Activated T-cell treated with anti-CD3 and anti-CD28 coated beads, Interleukin-2, amount 50 U/mL, for 4 hours (primary cell): ENCODE data around the gene CAGE1. TPM values are rescaled to one million over a fixed set of nuclear protein-coding genes. Genes with fewer than 3 reads are reported as not detected.
"Not testable (repeated sequence)": the region's sequence is repeated elsewhere in the genome, so short reads cannot be mapped to it uniquely, and the experiment has no call there.

Source experiments
- ATAC-seq, 2 donors: fragments of 200-7000 bp; cut with Tn5 transposase; one replicate each; pipeline ENCODE4 v1.10.0; 2021
- DNase-seq: peaks from one replicate; pipeline ENCODE4 v3.0.0-alpha.2; 2020
- H3K27me3 Mint-ChIP-seq: one replicate; pipeline ENCODE4 v1.8.0; 2021; ENCODE audit warnings: low read depth, mixed read lengths
- H3K36me3 Mint-ChIP-seq: one replicate; pipeline ENCODE4 v1.8.0; 2022; ENCODE audit warnings: mixed read lengths; ENCODE audit not compliant: insufficient read depth
- H3K4me1 Mint-ChIP-seq: one replicate; pipeline ENCODE4 v1.8.0; 2021; ENCODE audit warnings: low read depth, mixed read lengths
- H3K4me3 Mint-ChIP-seq: one replicate; pipeline ENCODE4 v1.8.0; 2021; ENCODE audit warnings: mild to moderate bottlenecking, moderate library complexity, mixed read lengths
- H3K9me3 Mint-ChIP-seq: one replicate; pipeline ENCODE4 v1.8.0; 2021; ENCODE audit warnings: mixed read lengths
- total RNA-seq, 3 donors: library from RNA; stranded (reverse); gene quantifications; one replicate each; pipeline ENCODE4 v1.2.1, GENCODE V29; 2021

The CAGE1 gene
- total RNA-seq, 3 donors from 2014 or later, result 0.10 to 0.16 (median 0.13) TPM

GRCh38 chr6:7389162-7389450 is 436 bp downstream of the CAGE1 start:
- ATAC-seq (no peak), DNase-seq (no peak)
- Mint-ChIP-seq H3K4me3 (peak overlapping the region; percentile 96), H3K4me1 (peaks cover 41% of the 10 kb centered on the region), H3K9me3 (no peaks in the 10 kb centered on the region), H3K36me3 (peaks cover 15% of the 10 kb centered on the region), H3K27me3 (no peaks in the 10 kb centered on the region)

DNA sequence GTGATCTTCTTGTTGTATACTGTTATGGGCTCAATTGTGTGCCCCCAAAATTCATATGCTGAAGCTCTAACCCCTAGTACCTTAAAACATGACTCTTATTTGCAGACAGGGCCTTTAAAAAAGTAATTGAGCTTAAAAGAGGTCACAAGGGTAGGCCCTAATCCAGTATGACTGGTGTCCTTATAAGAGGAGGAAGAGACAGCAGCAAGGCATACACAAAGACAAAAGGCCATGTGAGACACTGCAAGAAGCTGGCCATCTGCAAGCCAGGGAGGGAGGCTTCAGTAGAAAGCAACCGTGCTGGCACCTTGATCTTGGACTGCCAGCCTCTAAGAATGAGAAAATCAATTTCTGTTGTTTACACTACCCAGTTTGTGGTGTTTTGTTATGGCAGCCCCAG is 8.4 kb downstream of the CAGE1 start:
- Mint-ChIP-seq H3K9me3 (no peaks in the 10 kb centered on the region), H3K27me3 (no peaks in the 10 kb centered on the region), H3K36me3 (no peaks in the 10 kb centered on the region), H3K4me1 (no peaks in the 10 kb centered on the region), H3K4me3 (no peak overlapping the region)
- ATAC-seq, result no peak
- no peak for DNase-seq

- H3K4me3 Mint-ChIP-seq, result no peak overlapping the region
- DNase-seq, result no peak
- H3K36me3 Mint-ChIP-seq, result no peaks in the 10 kb centered on the region
- ATAC-seq, result no peak
- H3K4me1 Mint-ChIP-seq, result no peaks in the 10 kb centered on the region
- no peaks in the 10 kb centered on the region for H3K27me3 Mint-ChIP-seq
- H3K9me3 Mint-ChIP-seq, result no peaks in the 10 kb centered on the region
Observed at GRCh38 chr6:7378740-7379139, 10.8 kb downstream of the CAGE1 start.

- Mint-ChIP-seq H3K36me3 (no peaks in the 10 kb centered on the region), H3K4me3 (no peak overlapping the region)
Observed at GRCh38 chr6:7377961-7378360, 11.6 kb downstream of the CAGE1 start.

DNA sequence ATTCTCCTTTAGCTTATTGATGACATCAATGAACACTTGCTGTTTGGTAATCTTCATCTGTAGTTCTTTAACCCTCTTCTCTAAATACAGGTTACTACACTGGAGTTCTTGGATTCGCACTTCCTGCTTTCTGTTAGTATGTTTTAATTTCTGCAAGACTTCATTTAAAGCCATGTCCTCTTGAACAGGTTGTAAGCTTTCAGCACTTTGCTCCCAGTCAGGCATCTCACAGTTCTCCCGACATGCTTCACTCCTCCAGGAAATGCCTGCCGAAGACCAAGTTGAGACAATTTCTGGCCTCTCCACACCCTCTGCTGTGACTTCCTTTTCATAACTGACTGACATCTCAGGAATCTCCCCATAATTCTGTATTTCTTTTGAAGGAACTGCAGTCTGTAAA is 15.8 kb downstream of the CAGE1 start:
- H3K36me3 Mint-ChIP-seq, result no peaks in the 10 kb centered on the region
- no peaks in the 10 kb centered on the region for H3K27me3 Mint-ChIP-seq
- no peak overlapping the region for H3K4me3 Mint-ChIP-seq
- ATAC-seq (no peak), DNase-seq (no peak)
- H3K9me3 Mint-ChIP-seq, result no peaks in the 10 kb centered on the region
- no peaks in the 10 kb centered on the region for H3K4me1 Mint-ChIP-seq

More at GRCh38 chr6:7377961-7378360, 11.6 kb downstream of the CAGE1 start:
- no peaks in the 10 kb centered on the region for H3K4me1 Mint-ChIP-seq
- ATAC-seq (no peak), DNase-seq (no peak)
- H3K9me3 Mint-ChIP-seq, result no peaks in the 10 kb centered on the region
- no peaks in the 10 kb centered on the region for H3K27me3 Mint-ChIP-seq

DNA sequence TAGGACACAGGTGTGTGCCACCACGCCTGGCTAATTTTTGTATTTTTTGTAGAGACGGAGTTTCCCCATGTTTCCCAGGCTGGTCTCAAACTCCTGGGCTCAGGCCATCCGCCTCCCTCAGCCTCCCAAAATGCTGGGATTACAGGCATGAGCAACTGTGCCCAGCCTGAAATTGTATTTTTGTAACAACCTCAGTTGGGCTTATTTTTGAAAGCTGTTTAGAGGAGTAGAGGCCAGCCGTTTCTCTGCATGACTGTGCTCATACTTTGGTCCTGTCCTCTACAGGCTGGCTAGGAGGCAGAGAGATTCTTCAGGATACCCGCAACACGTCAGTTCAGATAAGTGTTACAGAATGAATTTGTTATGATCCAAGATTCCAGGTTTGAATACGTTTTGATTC is 22.1 kb downstream of the CAGE1 start:
- H3K36me3 Mint-ChIP-seq, result no peaks in the 10 kb centered on the region

DNA sequence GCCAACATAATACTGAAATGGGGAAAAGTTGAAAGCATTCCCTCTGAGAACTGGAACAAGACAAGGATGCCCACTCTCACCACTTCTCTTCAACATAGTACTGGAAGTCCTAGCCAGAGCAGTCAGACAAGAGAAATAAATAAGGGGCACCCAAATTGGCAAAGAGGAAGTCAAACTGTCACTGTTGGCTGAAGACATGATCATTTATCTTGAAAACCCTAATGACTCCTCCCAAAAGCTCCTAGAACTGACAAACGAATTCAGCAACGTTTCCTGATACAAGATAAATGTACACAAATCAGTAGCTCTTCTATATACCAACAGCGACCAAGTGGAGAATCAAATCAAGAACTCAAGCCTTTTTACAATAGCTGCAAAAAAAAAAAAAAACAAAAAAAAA is 37.6 kb downstream of the CAGE1 start:
- H3K27me3 Mint-ChIP-seq, DNase-seq, H3K9me3 Mint-ChIP-seq, H3K36me3 Mint-ChIP-seq, ATAC-seq, H3K4me1 Mint-ChIP-seq, H3K4me3 Mint-ChIP-seq: not testable (repeated sequence)

More for the DNA sequence above, 22.1 kb downstream of the CAGE1 start:
- peaks cover 4% of the 10 kb centered on the region for H3K27me3 Mint-ChIP-seq
- no peaks in the 10 kb centered on the region for H3K9me3 Mint-ChIP-seq
- no peak overlapping the region for H3K4me3 Mint-ChIP-seq
- no peak for DNase-seq
- no peak for ATAC-seq
- H3K4me1 Mint-ChIP-seq, result no peaks in the 10 kb centered on the region

- ATAC-seq, H3K9me3 Mint-ChIP-seq, H3K4me1 Mint-ChIP-seq, DNase-seq, H3K27me3 Mint-ChIP-seq, H3K4me3 Mint-ChIP-seq, H3K36me3 Mint-ChIP-seq: not testable (repeated sequence)
Observed at GRCh38 chr6:7350591-7350990, 39.0 kb downstream of the CAGE1 start.

DNA sequence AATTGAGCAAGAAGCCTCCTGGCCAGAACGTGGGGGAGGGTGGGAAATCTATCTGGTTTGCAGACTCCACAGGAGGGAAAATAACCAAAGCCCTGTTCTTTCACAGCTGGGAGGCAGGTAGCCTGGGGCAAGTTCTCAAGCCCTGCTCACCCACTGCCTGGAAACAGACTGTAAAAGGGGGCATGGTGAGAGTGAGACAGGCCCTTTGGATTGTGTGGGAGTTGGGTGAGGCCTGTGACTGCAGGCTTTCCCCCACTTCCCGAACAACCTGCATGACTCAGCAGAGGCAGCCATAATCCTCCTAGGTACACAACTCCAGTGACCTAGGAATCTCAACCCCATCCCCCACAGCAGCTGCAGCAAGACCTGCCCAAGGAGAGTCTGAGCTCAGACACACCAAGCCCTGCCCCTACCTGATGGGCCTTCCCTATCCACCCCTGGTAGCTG is 42.0 kb downstream of the CAGE1 start:
- H3K4me3 Mint-ChIP-seq, H3K36me3 Mint-ChIP-seq, H3K4me1 Mint-ChIP-seq, DNase-seq, H3K9me3 Mint-ChIP-seq, ATAC-seq: not testable (repeated sequence)
- H3K27me3 Mint-ChIP-seq, result peaks cover 14% of the 10 kb centered on the region

- H3K27me3 Mint-ChIP-seq, result peaks cover 16% of the 10 kb centered on the region
- ATAC-seq, result peak in 1 of 2 donors; percentile 61
- not testable (repeated sequence) for H3K4me3 Mint-ChIP-seq, H3K36me3 Mint-ChIP-seq, H3K4me1 Mint-ChIP-seq, H3K9me3 Mint-ChIP-seq, DNase-seq
Observed at GRCh38 chr6:7344773-7345450, 44.6 kb downstream of the CAGE1 start.

GRCh38 chr6:7343546-7344475 is 45.7 kb downstream of the CAGE1 start:
- H3K9me3 Mint-ChIP-seq, result no peaks in the 10 kb centered on the region
- H3K4me1 Mint-ChIP-seq, result no peaks in the 10 kb centered on the region
- DNase-seq (no peak), ATAC-seq (no peak)
- no peaks in the 10 kb centered on the region for H3K36me3 Mint-ChIP-seq
- H3K27me3 Mint-ChIP-seq, result peaks cover 16% of the 10 kb centered on the region
- H3K4me3 Mint-ChIP-seq, result no peak overlapping the region

GRCh38 chr6:7341989-7342742 is 47.4 kb downstream of the CAGE1 start:
- Mint-ChIP-seq H3K36me3 (no peaks in the 10 kb centered on the region), H3K4me3 (no peak overlapping the region), H3K4me1 (no peaks in the 10 kb centered on the region), H3K9me3 (no peaks in the 10 kb centered on the region), H3K27me3 (peaks cover 11% of the 10 kb centered on the region)
- no peak for DNase-seq
- peak in 1 of 2 donors; percentile 43 for ATAC-seq

GRCh38 chr6:7341271-7341670 is 48.3 kb downstream of the CAGE1 start:
- DNase-seq, result no peak
- Mint-ChIP-seq H3K4me1 (no peaks in the 10 kb centered on the region), H3K4me3 (no peak overlapping the region), H3K9me3 (no peaks in the 10 kb centered on the region), H3K27me3 (peaks cover 11% of the 10 kb centered on the region), H3K36me3 (no peaks in the 10 kb centered on the region)
- ATAC-seq, result no peak

DNA sequence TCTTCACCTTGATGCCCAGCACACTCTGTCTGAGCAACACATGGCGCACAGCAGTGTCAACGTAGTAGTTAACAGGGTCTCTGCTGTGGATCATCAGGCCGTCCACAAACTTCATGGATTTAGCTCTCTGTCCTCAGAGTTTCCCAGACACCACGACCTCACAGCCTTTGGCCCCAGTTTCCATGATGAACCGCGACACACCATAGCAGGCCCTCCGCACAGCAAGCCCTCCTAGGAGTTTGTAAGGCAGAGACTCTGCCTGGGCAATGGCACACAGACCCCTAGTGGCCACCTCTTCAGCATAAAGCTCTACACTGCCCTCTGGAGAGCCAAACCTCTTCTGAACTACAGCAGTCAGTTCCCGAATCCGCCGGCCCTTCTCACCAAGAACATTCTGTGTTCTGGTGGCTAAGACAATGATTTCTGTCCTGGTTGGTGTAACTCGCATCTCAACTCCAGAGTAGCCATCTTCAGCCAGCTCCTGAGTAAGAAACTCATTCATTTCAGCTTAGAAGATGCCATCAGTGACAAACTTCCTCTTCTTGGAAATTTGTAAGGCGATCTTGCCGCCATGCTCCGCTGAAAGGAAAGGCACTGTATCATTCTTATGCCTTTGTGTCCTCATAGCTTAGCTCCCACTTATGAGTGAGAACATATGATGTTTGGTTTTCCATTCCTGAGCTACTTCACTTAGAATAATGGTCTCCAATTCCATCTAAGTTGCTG is 50.4 kb downstream of the CAGE1 start:
- H3K36me3 Mint-ChIP-seq, H3K9me3 Mint-ChIP-seq, H3K4me3 Mint-ChIP-seq, H3K4me1 Mint-ChIP-seq, DNase-seq: not testable (repeated sequence)
- peak in 1 of 2 donors; percentile 55 for ATAC-seq
- H3K27me3 Mint-ChIP-seq, result peaks cover 13% of the 10 kb centered on the region
